ENCODE measurements around the gene LNP1. TPM values are rescaled to one million over a fixed set of nuclear protein-coding genes. Genes with fewer than 3 reads are reported as not detected.

The LNP1 gene
- total and polyA plus RNA-seq, 10 of the 15 experiments (the other 5 are each of a cell fraction or from before 2014, with no cell fraction given): 2.1 to 4.2 (median 2.7) TPM

GRCh38 chr3:100403362-100404249 lies 2.3 kb downstream of the LNP1 start:
- in situ Hi-C loops (cut with MboI) (no loop called here), intact Hi-C loops (cut with micrococcal nuclease; ENCODE audit: unreplicated experiment) (loop anchor here (5.0 kb wide), 1 partner anchor 189 kb away; no protein-coding TSS in a partner anchor)
- no peaks in the 10 kb centered on the region for H3K27me3 ChIP-seq (replicated peaks in 1 of 2; ENCODE audit: control insufficient read depth in 2 of 2, insufficient read depth in 2 of 2, low read length in 1 of 2)
- H3K4me2 ChIP-seq (ENCODE audit: control insufficient read depth, insufficient read depth): peak overlapping the region; percentile 58
- DNase-seq (ENCODE audit: low read depth, low spot score): no peak
- H3K27ac ChIP-seq (ENCODE audit: control insufficient read depth, insufficient read depth): peak overlapping the region; percentile 18; the same call in 1 of the 2 replicates
- BruUV-seq (replicated peaks): no TSS peak
- TF ChIP-seq ZNF217 (IDR thresholded peaks at IDR 0.05) (no peak), ZNF622 (IDR thresholded peaks at IDR 0.05) (no peak), NBN (IDR thresholded peaks at IDR 0.05) (peak; percentile 40; the same call in 1 of the 2 replicates), NR2C2 (IDR thresholded peaks at IDR 0.05; ENCODE audit: borderline replicate concordance, control insufficient read depth, insufficient read length, low read depth) (no peak), NR2F1 (conservative IDR thresholded peaks at IDR 0.05) (0 out of 2 replicates have a peak, but pooled peaks have one; percentile 13), NFYB (IDR thresholded peaks at IDR 0.05; ENCODE audit: insufficient read depth, low read depth, low read length) (no peak), ZNF384 (IDR thresholded peaks at IDR 0.05; ENCODE audit: borderline replicate concordance, low read depth, low read length) (peak; percentile 74), MLLT1 (IDR thresholded peaks at IDR 0.05) (peak; percentile 57), JUND (IDR thresholded peaks at IDR 0.05; ENCODE audit: low read depth, low read length) (no peak), YY1 (IDR thresholded peaks at IDR 0.05; ENCODE audit: low read depth, low read length) (peak; percentile 82)
- H3K9me3 ChIP-seq (replicated peaks; ENCODE audit: control insufficient read depth, insufficient read depth, low read length): peaks cover 12% of the 10 kb centered on the region; the same call in 2 of the 3 replicates
- H3K4me1 ChIP-seq (ENCODE audit: control insufficient read depth, insufficient read depth, low read length): no peaks in the 10 kb centered on the region
- ChIA-PET POLR2A (interaction anchor here (1.0 kb wide), 1 partner anchor 11 kb away, joined by 4 read pairs; no protein-coding TSS in a partner anchor), CTCF (interaction anchor here (0.6 to 1.8 kb wide), 10 partner anchors 10 to 509 kb away, joined by 3 to 6 read pairs (median 4); no protein-coding TSS in a partner anchor), RAD21 (ENCODE audit: unreplicated experiment) (interaction anchor here (0.7 to 1.6 kb wide), 5 partner anchors 10 to 231 kb away, joined by 3 to 6 read pairs (median 5); no protein-coding TSS in a partner anchor), SMC1A (ENCODE audit: uncharacterized antibody, unreplicated experiment) (interaction anchor here (0.9 to 1.8 kb wide), 13 partner anchors 10 to 199 kb away, joined by 3 to 8 read pairs (median 4); partner anchors contain the start of gene TBC1D23)
- no peaks in the 10 kb centered on the region for H4K20me1 ChIP-seq (ENCODE audit: control insufficient read depth, insufficient read depth)
- H2AFZ ChIP-seq (ENCODE audit: control insufficient read depth, low read depth, low read length): peak overlapping the region; percentile 13; the same call in 1 of the 2 replicates
- no peak for FAIRE-seq
- peaks cover 59% of the 10 kb centered on the region for H3K79me2 ChIP-seq (ENCODE audit: control insufficient read depth, insufficient read depth, low read length)
- H3K36me3 ChIP-seq (ENCODE audit: control insufficient read depth in 2 of 2, insufficient read depth in 2 of 2, low read length in 1 of 2): no peaks in the 10 kb centered on the region
- H3K9ac ChIP-seq (ENCODE audit: control insufficient read depth, insufficient read depth, low read length): peak overlapping the region; percentile 25
- peak overlapping the region; percentile 73 for H3K4me3 ChIP-seq
- ATAC-seq: no peak
- WGBS (ENCODE audit: insufficient coverage, insufficient replicate concordance, low lambda C conversion rate, missing lambda C conversion rate): 73% methylated on average over 5 of the region's 5 CpGs
